NCI-H748 treated with DMSO at 0.1 percent for 48 hours (cell line): ENCODE results near the gene PTPRQ.
A peak's percentile ranks its signal among the peaks of the same experiment; 100 is the strongest.
"Not testable (repeated sequence)": the region's sequence is repeated elsewhere in the genome, so short reads cannot be mapped to it uniquely, and the experiment has no call there.

Experiments used
- DNase-seq: peaks from one replicate; lab custom pipeline; 2025; lab: John Stamatoyannopoulos, UW

PTPRQ gene, protein sequence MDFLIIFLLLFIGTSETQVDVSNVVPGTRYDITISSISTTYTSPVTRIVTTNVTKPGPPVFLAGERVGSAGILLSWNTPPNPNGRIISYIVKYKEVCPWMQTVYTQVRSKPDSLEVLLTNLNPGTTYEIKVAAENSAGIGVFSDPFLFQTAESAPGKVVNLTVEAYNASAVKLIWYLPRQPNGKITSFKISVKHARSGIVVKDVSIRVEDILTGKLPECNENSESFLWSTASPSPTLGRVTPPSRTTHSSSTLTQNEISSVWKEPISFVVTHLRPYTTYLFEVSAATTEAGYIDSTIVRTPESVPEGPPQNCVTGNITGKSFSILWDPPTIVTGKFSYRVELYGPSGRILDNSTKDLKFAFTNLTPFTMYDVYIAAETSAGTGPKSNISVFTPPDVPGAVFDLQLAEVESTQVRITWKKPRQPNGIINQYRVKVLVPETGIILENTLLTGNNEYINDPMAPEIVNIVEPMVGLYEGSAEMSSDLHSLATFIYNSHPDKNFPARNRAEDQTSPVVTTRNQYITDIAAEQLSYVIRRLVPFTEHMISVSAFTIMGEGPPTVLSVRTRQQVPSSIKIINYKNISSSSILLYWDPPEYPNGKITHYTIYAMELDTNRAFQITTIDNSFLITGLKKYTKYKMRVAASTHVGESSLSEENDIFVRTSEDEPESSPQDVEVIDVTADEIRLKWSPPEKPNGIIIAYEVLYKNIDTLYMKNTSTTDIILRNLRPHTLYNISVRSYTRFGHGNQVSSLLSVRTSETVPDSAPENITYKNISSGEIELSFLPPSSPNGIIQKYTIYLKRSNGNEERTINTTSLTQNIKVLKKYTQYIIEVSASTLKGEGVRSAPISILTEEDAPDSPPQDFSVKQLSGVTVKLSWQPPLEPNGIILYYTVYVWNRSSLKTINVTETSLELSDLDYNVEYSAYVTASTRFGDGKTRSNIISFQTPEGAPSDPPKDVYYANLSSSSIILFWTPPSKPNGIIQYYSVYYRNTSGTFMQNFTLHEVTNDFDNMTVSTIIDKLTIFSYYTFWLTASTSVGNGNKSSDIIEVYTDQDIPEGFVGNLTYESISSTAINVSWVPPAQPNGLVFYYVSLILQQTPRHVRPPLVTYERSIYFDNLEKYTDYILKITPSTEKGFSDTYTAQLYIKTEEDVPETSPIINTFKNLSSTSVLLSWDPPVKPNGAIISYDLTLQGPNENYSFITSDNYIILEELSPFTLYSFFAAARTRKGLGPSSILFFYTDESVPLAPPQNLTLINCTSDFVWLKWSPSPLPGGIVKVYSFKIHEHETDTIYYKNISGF (N-terminal part only)

DNA sequence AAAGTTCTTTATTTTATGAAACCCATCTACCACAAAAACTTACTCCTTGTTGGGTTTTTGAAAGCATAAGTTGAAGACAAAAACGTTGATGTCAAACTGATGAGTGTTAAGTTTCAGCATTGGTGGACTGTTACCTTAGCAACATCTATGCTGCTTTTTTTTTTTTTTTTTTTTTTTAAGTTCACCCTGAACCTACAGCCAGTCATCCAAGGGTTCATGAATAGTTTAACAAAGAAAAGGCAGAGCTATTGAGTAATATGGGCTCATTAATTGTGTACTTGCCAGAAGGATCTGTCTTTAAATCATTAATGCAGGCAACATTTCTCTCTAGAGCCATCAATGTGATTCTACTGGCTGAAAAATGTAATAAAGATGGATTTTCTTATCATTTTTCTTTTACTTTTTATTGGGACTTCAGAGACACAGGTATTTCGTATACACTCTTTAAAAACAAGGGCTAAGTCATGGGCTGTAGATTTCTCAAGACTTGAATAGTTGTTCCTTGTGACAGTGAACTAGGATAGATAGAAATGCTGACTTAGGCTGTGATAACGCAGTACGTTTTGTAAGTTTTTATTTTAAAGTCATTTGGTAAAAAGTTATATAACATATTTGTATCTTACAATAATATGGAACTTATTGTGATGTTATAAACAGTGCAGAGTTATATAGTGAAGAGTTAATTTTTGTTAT, at the start of gene PTPRQ:
TSS of gene PTPRQ (plus strand) at position 262 of the 693 bp plus-strand sequence. CDS start at position 373, 111 bp downstream.
- no peak for DNase-seq

DNA sequence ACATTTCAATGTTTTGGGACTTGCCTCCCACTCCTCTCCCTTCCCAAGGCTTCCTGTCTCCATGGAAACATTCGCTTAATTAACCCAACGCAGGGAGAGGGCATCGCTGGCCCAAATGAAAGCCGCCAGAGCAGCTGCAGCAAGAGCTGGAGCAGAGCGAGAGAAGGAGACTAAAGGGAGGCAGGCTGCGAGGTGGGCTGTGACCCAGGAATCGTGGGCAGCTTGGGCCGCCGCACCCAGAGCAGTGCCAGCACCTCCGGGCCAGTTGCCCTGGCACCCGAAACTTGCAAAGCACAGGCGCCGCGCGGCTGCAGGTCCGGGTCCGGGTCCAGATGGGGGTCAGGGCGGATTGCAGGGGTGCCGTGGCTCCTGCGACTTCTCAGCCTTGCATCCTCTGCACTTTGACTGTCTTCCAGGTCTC, 43.5 kb upstream of the PTPRQ start:
- no peak for DNase-seq

DNA sequence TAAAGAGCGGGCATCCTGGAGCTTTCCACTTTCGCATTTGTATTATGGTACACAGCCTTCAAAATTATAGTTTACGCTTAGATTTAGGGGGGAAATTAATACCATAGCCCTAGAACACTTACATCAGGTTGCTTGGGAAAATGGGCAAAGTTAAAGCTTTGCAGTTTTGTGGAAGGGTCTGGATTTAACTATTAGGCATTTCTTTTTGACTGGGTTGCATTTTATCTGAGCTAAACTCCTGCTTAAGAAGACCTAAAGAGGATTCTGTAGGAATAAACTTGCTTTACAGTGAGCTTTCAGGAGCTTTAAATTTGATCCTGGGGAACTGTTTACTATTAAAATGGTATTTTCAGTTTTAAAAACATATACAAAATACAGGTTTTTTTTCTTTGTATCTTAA, 42.8 kb upstream of the PTPRQ start:
- no peak for DNase-seq

DNA sequence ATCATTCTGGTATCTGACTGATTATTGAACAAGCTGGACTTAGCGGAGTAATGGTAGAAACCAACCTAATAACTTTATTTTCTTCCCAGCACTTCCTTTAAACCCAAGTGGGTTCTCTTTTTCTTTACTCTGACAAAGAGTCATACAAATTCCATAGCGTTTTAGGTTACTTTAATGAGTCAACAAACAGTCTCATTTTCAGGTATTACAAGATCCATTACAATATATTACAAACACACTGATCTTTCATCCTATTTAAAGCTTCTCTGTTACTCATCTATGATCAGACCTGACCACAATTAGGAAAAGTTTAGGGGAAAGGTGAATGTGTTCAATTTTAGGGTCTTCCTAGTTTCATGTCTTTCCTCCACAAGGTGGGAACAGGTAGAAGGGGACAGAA, 39.4 kb upstream of the PTPRQ start:
- no peak for DNase-seq

DNA sequence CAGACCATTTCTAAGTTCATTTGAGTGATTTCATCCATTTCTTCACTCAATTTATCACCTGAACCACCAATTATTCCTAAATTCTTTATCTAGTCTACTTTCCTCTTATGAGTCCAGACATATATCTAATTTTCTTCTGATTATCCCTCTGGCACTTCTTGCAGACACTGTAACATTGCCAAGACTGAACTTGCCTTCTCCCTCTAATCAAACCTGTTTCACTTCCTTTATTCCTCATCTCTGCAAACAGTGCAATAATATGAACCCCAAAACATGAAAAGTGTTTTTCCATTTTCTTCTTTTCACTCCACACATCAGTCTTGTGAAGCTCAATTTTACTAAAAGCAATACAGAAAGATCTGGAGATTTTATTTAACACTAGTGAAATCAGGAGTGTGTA, 37.8 kb upstream of the PTPRQ start:
- DNase-seq = no peak

DNA sequence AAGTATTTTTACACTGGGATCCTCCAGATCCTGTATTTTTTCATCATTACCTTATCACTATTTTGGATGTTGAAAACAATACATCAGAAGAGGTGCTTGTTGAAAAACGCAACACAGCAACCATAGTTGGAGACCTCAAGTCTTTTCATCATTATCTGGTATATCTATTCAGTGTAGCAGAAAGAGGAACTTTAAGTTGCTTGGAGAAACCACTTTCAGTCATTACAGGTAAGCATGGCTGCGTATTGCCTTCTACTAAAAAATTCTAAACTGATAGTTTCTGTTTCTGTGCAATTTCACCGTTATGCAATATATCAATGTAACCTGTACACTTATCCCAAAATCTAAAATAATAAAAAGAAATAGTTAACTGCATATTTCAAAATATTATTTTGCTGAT, 32.2 kb upstream of the PTPRQ start:
- DNase-seq = no peak

DNA sequence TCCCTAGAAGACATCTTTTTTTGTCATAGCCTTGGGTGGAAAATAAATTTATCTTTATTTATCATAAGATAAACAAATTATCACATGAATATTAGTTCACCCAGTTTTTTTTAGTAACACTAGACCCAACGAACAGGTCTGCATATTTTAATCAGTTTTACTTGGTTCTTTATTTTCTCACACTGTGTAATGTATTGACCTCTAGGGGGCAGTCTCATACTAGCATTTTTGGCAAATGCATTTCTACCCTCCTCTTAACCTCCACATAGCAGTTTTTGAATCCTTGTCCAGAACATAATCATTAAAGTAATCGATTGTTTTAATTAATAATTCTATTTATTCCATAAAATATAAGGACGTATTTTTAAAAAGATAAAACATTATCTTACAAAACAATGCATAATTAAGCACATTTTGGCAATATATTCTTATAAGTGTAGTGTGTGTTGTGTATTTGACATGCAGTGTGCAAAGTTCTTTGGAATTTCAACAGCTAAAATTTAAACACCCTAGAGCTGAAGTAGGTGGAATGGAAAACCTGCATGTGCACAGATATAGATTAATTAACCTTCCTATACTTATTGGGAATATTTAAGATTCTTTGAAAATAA, 31.6 kb upstream of the PTPRQ start:
- peak; percentile 86 for DNase-seq

DNA sequence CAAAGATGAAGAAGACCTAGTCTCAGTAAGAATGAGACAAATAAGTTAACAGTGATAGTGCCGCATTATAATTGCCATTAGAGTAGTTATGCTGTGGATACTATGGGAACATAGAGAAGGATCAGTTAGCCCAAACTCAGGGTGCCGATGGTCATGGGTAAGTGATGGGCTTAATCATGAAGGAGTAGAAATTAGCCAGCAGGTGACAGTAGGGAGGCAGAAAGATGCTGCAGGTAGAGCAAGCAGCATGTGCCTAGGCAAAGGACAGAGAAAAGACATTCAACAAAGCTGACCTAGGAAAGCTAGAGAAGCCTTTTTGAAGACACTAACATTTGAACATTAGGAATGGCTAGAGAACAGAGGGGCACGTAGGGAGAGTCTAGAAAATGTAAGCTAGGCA, 30.6 kb upstream of the PTPRQ start:
- DNase-seq = peak; percentile 54

DNA sequence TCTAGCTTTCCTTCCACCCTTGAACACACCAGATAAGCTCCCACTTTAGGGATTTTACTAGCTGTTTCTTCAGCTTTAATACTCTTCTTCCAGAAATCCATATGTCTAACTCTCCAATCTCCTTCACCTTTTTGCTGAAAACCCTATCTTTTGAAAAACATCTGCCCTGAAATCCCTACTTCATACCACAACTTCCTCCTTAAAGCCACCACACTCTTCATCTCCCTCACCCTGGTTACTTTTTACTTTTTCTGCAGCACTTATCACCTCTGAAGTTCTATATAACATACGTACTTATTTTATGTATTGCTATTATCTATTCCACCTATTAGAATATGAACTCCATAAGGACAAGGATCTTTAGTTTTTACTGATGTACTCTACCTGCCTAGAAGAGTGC, 28.6 kb upstream of the PTPRQ start:
- no peak for DNase-seq

DNA sequence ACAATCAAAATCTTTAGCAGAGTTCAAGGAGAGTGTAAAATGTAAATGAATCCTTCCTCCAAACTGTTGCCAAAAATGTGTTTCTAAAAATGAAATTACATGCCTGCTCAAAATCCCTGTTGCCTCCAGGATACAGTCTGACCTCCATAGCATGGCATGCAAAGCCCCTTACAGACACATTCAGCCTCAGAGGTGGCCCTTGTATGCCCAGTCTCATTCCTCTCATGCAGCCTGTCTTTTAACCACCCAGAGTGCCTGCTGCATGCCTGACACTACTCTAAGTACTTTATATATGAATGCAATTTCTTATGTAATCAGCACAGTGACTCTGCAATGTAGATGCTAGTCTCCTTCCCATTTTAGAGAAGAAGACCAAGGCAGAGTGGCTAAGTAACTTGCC, 24.4 kb upstream of the PTPRQ start:
- no peak for DNase-seq

DNA sequence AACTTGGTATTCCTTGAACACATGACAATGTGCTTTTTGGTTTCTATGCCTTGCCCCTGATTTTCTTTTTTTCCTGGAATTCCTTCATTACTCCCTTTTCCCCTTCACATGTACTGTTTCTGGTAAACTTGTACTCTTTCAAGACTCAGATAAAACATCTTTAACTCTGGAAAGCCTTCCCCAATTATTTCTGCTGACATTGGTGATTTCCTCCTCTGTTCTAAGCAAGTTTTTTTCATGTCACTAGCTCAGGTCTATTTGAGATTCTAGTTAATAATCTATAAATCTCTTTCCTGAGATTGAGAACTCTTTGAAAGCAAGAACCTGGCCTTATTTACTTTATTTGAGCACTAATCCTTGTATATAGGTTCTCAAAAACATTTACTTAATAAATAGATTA, 24.0 kb upstream of the PTPRQ start:
- no peak for DNase-seq

DNA sequence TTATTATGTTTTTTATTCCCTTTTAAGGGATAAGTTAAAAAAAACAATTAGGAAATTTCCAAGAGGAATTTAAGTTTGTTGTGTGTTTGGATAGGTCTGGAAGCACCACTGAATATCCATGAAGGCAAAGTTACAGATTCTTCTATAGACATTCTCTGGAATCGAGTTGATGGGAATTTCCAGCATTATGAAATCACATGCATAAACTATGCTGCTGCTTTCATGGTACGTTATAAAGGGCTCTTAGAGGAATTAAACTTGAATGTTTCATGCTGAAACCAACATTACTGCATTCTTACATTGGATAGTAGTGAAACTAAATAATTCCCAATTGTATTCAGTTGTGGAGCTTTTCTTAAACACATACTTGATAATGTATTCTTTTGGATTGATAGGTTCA, 21.5 kb upstream of the PTPRQ start:
- no peak for DNase-seq

DNA sequence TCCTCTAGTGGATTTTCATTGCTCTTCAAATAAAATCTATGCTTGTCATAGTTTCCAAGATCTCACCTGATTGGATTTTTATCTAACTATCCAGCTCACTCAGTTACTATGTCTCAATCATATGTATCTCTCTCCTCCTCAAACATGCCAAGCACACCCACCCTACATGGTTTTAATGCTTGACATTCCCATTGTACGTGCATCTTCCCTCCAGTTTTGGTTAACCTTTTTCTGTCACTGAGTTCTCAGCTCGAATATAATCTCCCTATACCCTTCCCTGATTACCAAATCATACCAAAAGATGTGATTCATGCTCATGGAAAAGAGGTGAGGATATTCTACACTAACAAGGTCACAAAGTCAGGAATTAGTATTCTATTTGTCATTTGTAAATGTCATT, 12.0 kb upstream of the PTPRQ start:
- no peak for DNase-seq

DNA sequence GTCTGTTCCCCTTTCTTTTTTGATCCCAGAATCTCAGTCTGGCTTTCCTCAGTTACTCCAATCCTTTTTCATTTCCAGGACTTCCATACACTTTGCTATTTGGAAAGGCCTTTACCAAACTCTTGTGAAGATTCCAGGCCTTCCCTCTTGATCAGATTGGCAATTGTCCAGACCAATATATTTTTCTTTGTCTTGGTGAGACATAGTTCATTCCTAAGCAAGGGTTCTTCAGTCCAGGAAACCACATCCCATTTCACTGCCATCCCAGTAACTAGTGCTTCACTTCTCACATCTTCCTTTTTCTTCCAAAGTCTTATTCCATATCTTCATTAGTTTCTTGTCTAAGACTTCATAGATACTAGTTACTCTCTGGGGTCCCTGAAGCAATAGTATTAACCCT, 2.1 kb upstream of the PTPRQ start:
- no peak for DNase-seq

DNA sequence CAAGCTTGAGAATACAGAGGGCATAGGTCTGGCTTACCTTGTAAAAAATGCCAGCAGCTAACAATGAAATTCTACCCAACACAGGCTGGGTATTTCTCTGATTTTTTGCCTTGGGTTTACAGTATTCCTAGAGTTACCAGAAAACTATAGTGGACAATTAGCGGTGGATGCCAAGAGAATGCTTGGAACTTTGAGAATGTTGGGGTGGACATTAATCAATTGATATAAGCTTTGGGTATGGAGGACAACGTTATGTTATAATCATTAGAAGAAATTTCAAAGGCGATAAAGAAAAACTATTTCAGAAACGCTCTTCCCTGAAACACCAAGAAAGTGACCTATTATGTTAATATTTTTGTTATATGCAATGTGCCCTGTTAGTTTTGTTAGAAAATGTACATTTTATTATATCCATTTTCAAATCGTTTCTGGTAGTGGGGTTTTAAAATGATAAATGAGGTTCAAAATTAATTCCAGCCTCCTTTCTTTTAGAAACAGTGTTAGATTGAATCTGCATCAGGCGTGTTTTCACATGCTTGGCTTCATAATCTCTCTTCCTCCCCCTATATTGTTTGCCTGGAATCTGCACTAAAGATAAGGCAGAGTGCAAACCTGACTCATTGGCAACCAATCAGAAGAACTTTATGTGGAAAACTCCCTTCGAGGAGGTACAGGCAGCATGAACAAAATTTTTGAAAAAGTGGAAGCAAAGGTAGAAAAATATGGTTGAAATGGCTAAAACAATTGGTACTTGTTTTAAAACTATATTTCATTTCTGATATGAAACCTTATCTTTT, 1.4 kb upstream of the PTPRQ start:
- DNase-seq = no peak

DNA sequence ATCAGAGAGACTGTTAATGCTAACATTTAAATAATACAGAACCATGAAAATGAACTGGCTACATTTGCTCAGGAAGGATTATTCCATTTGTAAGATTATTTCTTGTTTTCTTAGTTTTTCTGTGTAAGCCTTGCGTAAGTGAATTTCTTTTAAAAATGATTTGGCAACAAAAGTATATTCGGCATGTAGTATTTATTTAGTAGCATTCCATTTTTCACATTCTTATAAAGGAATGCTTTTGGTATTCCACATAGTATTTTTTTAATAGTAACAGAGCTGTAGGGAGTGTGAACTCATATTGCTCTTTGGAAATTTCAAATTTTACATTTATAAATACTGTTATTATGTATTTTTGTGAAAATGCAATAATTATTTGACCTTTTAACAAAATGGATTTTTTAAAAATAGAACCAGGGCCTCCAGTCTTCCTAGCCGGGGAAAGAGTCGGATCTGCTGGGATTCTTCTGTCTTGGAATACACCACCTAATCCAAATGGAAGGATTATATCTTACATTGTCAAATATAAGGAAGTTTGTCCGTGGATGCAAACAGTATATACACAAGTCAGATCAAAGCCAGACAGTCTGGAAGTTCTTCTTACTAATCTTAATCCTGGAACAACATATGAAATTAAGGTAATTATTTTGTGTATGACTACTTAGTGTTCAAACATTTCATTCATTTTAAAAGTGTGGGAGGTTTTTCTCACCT, 1.2 kb downstream of the PTPRQ start:
- DNase-seq = no peak

DNA sequence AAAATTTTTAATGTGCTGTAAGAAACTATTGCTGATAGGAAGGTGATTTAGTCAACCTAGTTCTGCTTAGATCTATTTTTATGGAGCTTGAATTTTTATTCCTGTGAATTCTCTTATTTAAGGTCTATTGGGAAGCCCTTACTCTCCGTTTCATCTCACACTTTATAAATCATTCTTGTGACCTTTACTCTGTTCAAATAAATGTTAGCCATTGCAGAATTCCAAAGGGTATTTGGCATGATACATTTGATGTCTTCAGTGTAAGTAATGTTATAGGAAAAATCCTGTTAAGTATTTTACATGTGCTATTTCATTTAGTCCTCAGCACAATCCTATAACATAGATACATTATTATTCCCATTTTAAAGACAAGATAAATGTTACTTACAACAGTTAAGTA, 12.5 kb downstream of the PTPRQ start:
- DNase-seq = no peak

DNA sequence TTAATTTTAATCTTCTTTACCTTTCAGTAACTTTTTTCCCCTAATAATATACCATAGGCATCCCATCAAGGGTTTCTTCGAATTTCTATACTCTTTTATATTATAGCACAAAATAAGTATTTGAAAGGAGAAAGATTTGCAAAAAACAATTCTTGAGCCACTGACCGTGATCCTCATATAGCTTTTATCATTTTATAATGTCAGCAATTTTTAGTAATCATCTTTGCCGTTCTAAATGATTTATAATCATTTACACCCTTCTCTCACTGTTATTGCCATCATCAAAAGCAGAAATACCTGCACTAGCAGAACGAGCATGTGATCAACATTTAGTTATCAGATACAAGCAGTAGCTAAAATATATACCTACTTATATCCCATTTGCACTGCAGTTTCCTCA, 16.9 kb downstream of the PTPRQ start:
- DNase-seq = no peak

DNA sequence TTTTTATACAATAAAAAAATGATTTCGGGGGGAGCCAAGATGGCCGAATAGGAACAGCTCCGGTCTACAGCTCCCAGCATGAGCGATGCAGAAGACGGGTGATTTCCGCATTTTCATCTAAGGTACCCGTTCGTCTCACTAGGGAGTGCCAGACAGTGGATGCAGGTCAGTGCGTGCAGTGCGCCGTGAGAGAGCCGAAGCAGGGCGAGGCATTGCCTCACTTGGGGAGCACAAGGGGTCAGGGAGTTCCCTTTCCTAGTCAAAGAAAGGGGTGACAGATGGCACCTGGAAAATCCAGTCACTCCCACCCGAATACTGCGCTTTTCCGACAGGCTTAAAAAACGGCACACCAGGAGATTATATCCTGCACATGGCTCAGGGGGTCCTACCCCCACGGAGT, 17.8 kb downstream of the PTPRQ start:
- not testable (repeated sequence) for DNase-seq

DNA sequence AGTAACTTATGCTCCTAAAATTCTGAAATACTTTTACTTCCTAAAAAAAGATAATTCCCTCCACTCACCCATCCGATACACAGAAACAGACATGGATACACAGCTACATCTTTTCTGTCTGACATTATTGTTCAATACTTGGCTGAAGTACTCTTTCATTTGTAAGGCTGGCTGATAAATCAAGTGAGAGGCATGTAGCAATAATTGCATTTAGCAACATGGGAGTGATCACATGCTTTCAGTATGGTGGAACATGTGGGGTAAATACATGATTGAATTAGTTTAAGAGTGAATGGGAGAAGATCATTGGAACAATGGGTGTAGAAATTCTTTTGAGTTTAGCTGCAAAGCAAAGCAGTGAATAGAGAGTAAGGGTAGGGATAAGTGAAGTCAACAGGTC, 25.6 kb downstream of the PTPRQ start:
- DNase-seq = no peak
